RPMI7951 (cell line): ENCODE measurements around the gene ETFB. TPM values are rescaled to one million over a fixed set of nuclear protein-coding genes. Genes with fewer than 3 reads are reported as not detected.
A peak's percentile ranks its signal among the peaks of the same experiment; 100 is the strongest.

Experiments
- DNase-seq: peaks from one replicate; pipeline ENCODE4 v3.0.0-alpha.2; 2012; ENCODE audit warnings: low read depth
- total RNA-seq: library from RNA; depleted of rRNA; stranded (reverse); fragments of >200 nt; shearing (Covaris generic); gene quantifications from 2 replicates; pipeline ENCODE4 v1.2.3, GENCODE V29; 2014

Gene ETFB
- total RNA-seq, 1 experiment from 2014 or later, result 158 TPM

GRCh38 chr19:51327066-51328001, 38.9 kb downstream of the ETFB start:
- peak; percentile 61 for DNase-seq

- no peak for DNase-seq
Observed at GRCh38 chr19:51326216-51327065, 39.7 kb downstream of the ETFB start.

- no peak for DNase-seq
Observed at GRCh38 chr19:51325161-51325976, 40.8 kb downstream of the ETFB start.

GRCh38 chr19:51324167-51324481, 42.1 kb downstream of the ETFB start:
- no peak for DNase-seq

GRCh38 chr19:51323481-51324166, 42.6 kb downstream of the ETFB start:
- no peak for DNase-seq

GRCh38 chr19:51321799-51322198, 44.4 kb downstream of the ETFB start:
- DNase-seq, result no peak

- no peak for DNase-seq
Observed at GRCh38 chr19:51320280-51320657, 45.9 kb downstream of the ETFB start.

GRCh38 chr19:51319649-51320279, 46.4 kb downstream of the ETFB start:
- DNase-seq, result no peak

- DNase-seq, result no peak
Observed at GRCh38 chr19:51318687-51319648, 47.2 kb downstream of the ETFB start.

GRCh38 chr19:51317968-51318367, 48.2 kb downstream of the ETFB start:
- DNase-seq, result no peak

- DNase-seq, result no peak
Observed at GRCh38 chr19:51317376-51317775, 48.8 kb downstream of the ETFB start.

GRCh38 chr19:51316688-51317087, 49.5 kb downstream of the ETFB start:
- DNase-seq, result no peak

- DNase-seq, result no peak
Observed at GRCh38 chr19:51311351-51312257, 54.6 kb downstream of the ETFB start, which contains the start of gene IGLON5. Gene IGLON5 (plus strand): TSS chr19:51311644. CDS start chr19:51311848, 204 bp downstream.

- no peak for DNase-seq
Observed at GRCh38 chr19:51305479-51305878, 60.7 kb downstream of the ETFB start.

- no peak for DNase-seq
Observed at GRCh38 chr19:51301266-51301665, 64.9 kb downstream of the ETFB start.

GRCh38 chr19:51297406-51297805, 68.8 kb downstream of the ETFB start:
- DNase-seq, result no peak

- DNase-seq, result no peak
Observed at GRCh38 chr19:51296336-51297093, 69.7 kb downstream of the ETFB start.
